RWPE2 (cell line): ENCODE results near the gene ROBO2.

Source experiments
- ATAC-seq: fragments of 200-7000 bp; cut with Tn5 transposase; 3 replicates; pipeline ENCODE4 v1.9.1; 2021; ENCODE audit warnings: low read depth
- DNase-seq: peaks from one replicate; pipeline ENCODE4 v3.0.0-alpha.2; 2020; ENCODE audit warnings: low spot score
- H3K27ac ChIP-seq: fragments of 450-650 bp; 2 replicates; pipeline ENCODE4 v1.5.1; 2017; ENCODE audit warnings: mild to moderate bottlenecking; ENCODE audit not compliant: poor library complexity, severe bottlenecking
- H3K27me3 ChIP-seq: fragments of 250-450 bp; sonication (Bioruptor Pico); 2 replicates; pipeline ENCODE4 v1.5.1; 2021; ENCODE audit warnings: mild to moderate bottlenecking, moderate library complexity; ENCODE audit not compliant: insufficient read depth, poor library complexity, severe bottlenecking
- H3K36me3 ChIP-seq: fragments of 250-450 bp; sonication (Bioruptor Pico); 2 replicates; pipeline ENCODE4 v1.5.1; 2020; ENCODE audit warnings: low read depth, mild to moderate bottlenecking, moderate library complexity
- H3K4me1 ChIP-seq: fragments of 250-450 bp; sonication (Bioruptor Pico); 2 replicates; pipeline ENCODE4 v1.5.1; 2021; ENCODE audit warnings: mild to moderate bottlenecking, moderate library complexity; ENCODE audit not compliant: insufficient read depth, poor library complexity, severe bottlenecking
- H3K4me3 ChIP-seq: fragments of 250-450 bp; sonication (Bioruptor Pico); 2 replicates; pipeline ENCODE4 v1.5.1; 2021; ENCODE audit warnings: mild to moderate bottlenecking, moderate library complexity; ENCODE audit not compliant: severe bottlenecking
- H3K9me3 ChIP-seq: fragments of 250-450 bp; sonication (Bioruptor Pico); 2 replicates; pipeline ENCODE4 v1.5.1; 2021; ENCODE audit warnings: mild to moderate bottlenecking, moderate library complexity; ENCODE audit not compliant: severe bottlenecking
- TF ChIP-seq, protein P1 (sequence below): fragments of 450-650 bp; IDR thresholded peaks from one replicate; pipeline ENCODE4 v1.5.1; 2017; ENCODE audit warnings: mild to moderate bottlenecking, moderate library complexity; ENCODE audit not compliant: poor library complexity, severe bottlenecking

Gene ROBO2

GRCh38 chr3:77588863-77589262 lies 549.0 kb downstream of the ROBO2 start:
- DNase-seq (no peak), ATAC-seq (no peak)
- Histone ChIP-seq H3K27me3 (no peaks in the 10 kb centered on the region), H3K36me3 (no peaks in the 10 kb centered on the region), H3K27ac (no peak overlapping the region), H3K4me1 (no peaks in the 10 kb centered on the region), H3K9me3 (no peaks in the 10 kb centered on the region), H3K4me3 (no peak overlapping the region)
- TF ChIP-seq, protein P1, sequence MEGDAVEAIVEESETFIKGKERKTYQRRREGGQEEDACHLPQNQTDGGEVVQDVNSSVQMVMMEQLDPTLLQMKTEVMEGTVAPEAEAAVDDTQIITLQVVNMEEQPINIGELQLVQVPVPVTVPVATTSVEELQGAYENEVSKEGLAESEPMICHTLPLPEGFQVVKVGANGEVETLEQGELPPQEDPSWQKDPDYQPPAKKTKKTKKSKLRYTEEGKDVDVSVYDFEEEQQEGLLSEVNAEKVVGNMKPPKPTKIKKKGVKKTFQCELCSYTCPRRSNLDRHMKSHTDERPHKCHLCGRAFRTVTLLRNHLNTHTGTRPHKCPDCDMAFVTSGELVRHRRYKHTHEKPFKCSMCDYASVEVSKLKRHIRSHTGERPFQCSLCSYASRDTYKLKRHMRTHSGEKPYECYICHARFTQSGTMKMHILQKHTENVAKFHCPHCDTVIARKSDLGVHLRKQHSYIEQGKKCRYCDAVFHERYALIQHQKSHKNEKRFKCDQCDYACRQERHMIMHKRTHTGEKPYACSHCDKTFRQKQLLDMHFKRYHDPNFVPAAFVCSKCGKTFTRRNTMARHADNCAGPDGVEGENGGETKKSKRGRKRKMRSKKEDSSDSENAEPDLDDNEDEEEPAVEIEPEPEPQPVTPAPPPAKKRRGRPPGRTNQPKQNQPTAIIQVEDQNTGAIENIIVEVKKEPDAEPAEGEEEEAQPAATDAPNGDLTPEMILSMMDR = no peak

GRCh38 chr3:77590191-77590590 lies 550.3 kb downstream of the ROBO2 start:
- no peaks in the 10 kb centered on the region for H3K9me3 ChIP-seq
- H3K36me3 ChIP-seq = no peaks in the 10 kb centered on the region
- no peak for ATAC-seq
- TF ChIP-seq, protein P1 = no peak
- no peak overlapping the region for H3K4me3 ChIP-seq
- H3K4me1 ChIP-seq = no peaks in the 10 kb centered on the region
- DNase-seq = no peak
- H3K27me3 ChIP-seq = no peaks in the 10 kb centered on the region
- no peak overlapping the region for H3K27ac ChIP-seq

DNA sequence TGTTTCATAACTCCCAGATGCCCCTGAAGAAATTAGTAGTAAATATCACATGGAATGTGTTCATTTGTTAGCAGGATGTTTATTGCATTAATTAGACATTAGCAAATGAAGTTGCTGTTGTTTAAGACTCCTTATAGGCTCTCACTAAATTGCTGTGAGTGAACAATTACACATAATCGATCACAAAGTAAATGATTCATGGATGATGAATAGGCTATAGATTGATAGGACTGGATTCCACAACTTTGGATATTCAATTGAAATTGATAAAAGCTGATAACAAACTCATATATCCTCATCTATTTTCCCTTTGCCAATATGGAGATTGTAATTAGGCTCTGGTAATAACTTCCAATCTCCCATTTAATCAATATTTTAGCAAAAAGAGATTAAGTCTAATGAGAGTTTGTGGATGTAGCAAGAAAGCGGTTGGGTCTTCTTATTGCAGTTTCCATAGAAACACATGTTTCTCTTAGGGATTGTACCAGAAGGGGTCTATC lies 555.5 kb downstream of the ROBO2 start:
- Histone ChIP-seq H3K27ac (no peak overlapping the region), H3K9me3 (no peaks in the 10 kb centered on the region), H3K36me3 (no peaks in the 10 kb centered on the region), H3K27me3 (no peaks in the 10 kb centered on the region), H3K4me3 (no peak overlapping the region), H3K4me1 (no peaks in the 10 kb centered on the region)
- DNase-seq (no peak), ATAC-seq (no peak)
- TF ChIP-seq, protein P1 = no peak

GRCh38 chr3:77599948-77600347 lies 560.0 kb downstream of the ROBO2 start:
- Histone ChIP-seq H3K36me3 (no peaks in the 10 kb centered on the region), H3K27me3 (no peaks in the 10 kb centered on the region), H3K9me3 (no peaks in the 10 kb centered on the region), H3K27ac (no peak overlapping the region), H3K4me1 (no peaks in the 10 kb centered on the region), H3K4me3 (no peak overlapping the region)
- DNase-seq (no peak), ATAC-seq (no peak)
- TF ChIP-seq, protein P1 = no peak

GRCh38 chr3:77601823-77602415 lies 562.0 kb downstream of the ROBO2 start:
- Histone ChIP-seq H3K4me3 (no peak overlapping the region), H3K4me1 (no peaks in the 10 kb centered on the region)
- no peak for ATAC-seq

More at GRCh38 chr3:77601823-77602415, 562.0 kb downstream of the ROBO2 start:
- Histone ChIP-seq H3K36me3 (no peaks in the 10 kb centered on the region), H3K9me3 (no peaks in the 10 kb centered on the region), H3K27ac (no peak overlapping the region), H3K27me3 (no peaks in the 10 kb centered on the region)
- DNase-seq = no peak
- TF ChIP-seq, protein P1 = no peak
